Prostate gland (tissue), 2 donors: Measurements from ENCODE around the gene CHRNB4.

ENCODE experiments used
- POLR2A ChIP-seq: fragments of 450-650 bp; IDR thresholded peaks from one replicate; pipeline ENCODE4 v1.6.1; 2016; ENCODE audit warnings: antibody characterized with exemption, mild to moderate bottlenecking
- POLR2AphosphoS5 ChIP-seq: sonication (generic); formaldehyde crosslinking; IDR thresholded peaks from one replicate; pipeline ENCODE4 v1.6.1; 2017; ENCODE audit warnings: antibody characterized with exemption
- TF ChIP-seq, protein P1 (sequence below), 4 experiments: fragments of 200-600 bp in 2 of 4; fragments of 450-650 bp in 2 of 4; sonication (generic) in 2 of 4; IDR thresholded peaks; 1 replicate in 3 of 4; 2 replicates in 1 of 4; pipeline ENCODE4 v1.5.1; 2016 to 2019; ENCODE audit warnings: antibody characterized with exemption in 4 of 4, mild to moderate bottlenecking in 2 of 4, moderate library complexity in 2 of 4

GRCh38 chr15:78642331-78642730 is 1.3 kb upstream of the CHRNB4 start:
- TF ChIP-seq, protein P1, sequence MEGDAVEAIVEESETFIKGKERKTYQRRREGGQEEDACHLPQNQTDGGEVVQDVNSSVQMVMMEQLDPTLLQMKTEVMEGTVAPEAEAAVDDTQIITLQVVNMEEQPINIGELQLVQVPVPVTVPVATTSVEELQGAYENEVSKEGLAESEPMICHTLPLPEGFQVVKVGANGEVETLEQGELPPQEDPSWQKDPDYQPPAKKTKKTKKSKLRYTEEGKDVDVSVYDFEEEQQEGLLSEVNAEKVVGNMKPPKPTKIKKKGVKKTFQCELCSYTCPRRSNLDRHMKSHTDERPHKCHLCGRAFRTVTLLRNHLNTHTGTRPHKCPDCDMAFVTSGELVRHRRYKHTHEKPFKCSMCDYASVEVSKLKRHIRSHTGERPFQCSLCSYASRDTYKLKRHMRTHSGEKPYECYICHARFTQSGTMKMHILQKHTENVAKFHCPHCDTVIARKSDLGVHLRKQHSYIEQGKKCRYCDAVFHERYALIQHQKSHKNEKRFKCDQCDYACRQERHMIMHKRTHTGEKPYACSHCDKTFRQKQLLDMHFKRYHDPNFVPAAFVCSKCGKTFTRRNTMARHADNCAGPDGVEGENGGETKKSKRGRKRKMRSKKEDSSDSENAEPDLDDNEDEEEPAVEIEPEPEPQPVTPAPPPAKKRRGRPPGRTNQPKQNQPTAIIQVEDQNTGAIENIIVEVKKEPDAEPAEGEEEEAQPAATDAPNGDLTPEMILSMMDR (IDR thresholded peaks at IDR 0.05), result no peak
- TF ChIP-seq POLR2A (no peak), POLR2AphosphoS5 (no peak)
